Uterus (tissue), 4 donors: ENCODE data around the gene MARVELD1. TPM values are rescaled to one million over a fixed set of nuclear protein-coding genes. Genes with fewer than 3 reads are reported as not detected.

Experiments
- DNase-seq, 2 donors: peaks; one replicate each; pipeline ENCODE4 v3.0.0-alpha.2; 2019 to 2020
- H3K27ac ChIP-seq, 2 donors: fragments of 200-600 bp; sonication (generic); 1 replicate in 1 of 2; 2 replicates in 1 of 2; pipeline ENCODE4 v1.5.1; 2016 to 2018
- H3K27me3 ChIP-seq, 2 donors: fragments of 200-600 bp; sonication (generic); one replicate each; pipeline ENCODE4 v1.5.1; 2018 to 2019; ENCODE audit warnings: control low read depth in 1 of 2
- H3K36me3 ChIP-seq, 2 donors: fragments of 200-600 bp; sonication (generic); one replicate each; pipeline ENCODE4 v1.5.1; 2019; ENCODE audit warnings: control low read depth in 1 of 2
- H3K4me1 ChIP-seq, 2 donors: fragments of 200-600 bp; sonication (generic); one replicate each; pipeline ENCODE4 v1.5.1; 2018 to 2019; ENCODE audit warnings: control low read depth in 1 of 2
- H3K4me3 ChIP-seq, 2 donors: fragments of 200-600 bp; sonication (generic); 1 replicate in 1 of 2; 2 replicates in 1 of 2; pipeline ENCODE4 v1.5.1; 2018 to 2019; ENCODE audit warnings: mild to moderate bottlenecking in 1 of 2
- H3K9me3 ChIP-seq, 2 donors: fragments of 200-600 bp; sonication (generic); one replicate each; pipeline ENCODE4 v1.5.1; 2019; ENCODE audit warnings: control low read depth in 1 of 2
- POLR2A ChIP-seq, 2 donors: fragments of 450-650 bp; IDR thresholded peaks; one replicate each; pipeline ENCODE4 v1.6.1; 2016; ENCODE audit warnings: antibody characterized with exemption in 2 of 2, mild to moderate bottlenecking in 1 of 2, moderate library complexity in 1 of 2
- intact Hi-C: fragments of 100-400 bp; cut with DNase I; formaldehyde crosslinking; loops from one replicate; pipeline ENCODE4 v1.15.1; 2023; ENCODE audit warnings: low total_unique reads
- total RNA-seq, 4 donors: library from RNA; depleted of rRNA in 3 of 4; stranded (reverse); fragments of >200 nt in 3 of 4; gene quantifications; one replicate each; pipeline versions ENCODE4 v1.1.0 to v1.2.4, GENCODE V29; 2014 to 2023
- TF ChIP-seq, protein P1 (sequence below), 4 experiments: fragments of 200-600 bp in 2 of 4; fragments of 450-650 bp in 2 of 4; sonication (generic) in 2 of 4; IDR thresholded peaks; one replicate each; pipeline ENCODE4 v1.5.1; 2016 to 2019; ENCODE audit warnings: antibody characterized with exemption in 4 of 4, mild to moderate bottlenecking in 2 of 4, moderate library complexity in 1 of 4
- donor health status: DM: yes; HTN: yes; CAD: no.

MARVELD1 gene
- total RNA-seq, 4 donors from 2014 or later, result 36.9 to 158 (median 59.4) TPM

DNA sequence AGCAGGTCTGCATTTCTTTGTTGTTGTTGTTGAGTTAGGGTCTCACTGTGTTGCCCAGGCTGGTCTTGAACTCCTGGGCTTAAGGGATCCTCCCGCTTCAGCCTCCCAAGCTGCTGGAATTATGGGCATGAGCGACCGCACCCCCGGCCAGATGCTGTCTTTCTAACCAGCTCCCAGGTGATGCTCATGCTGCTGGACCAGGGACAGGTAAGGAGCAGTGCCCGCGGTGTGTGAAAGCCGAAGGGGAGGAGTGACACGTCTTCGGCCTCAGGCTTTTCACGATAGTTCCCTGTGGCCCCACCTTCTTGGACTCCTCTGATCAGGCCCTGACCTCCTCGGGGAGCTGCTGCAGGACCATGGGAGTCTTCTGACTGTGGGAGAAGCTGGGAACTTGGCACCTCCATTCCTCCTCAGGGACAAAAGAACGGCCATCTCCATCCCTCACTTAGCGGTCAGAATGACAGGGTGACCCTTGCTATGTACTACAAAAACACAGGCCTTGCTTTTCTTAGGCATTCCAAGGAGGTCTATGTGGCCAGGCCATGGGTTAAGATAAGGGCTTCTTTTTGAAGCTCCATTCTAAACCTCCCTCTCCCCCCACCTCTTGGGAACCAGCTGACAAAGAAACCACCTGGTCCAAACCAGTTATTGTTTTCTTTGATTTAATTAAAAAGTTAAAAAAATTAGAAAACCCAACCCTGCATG lies 52.7 kb downstream of the MARVELD1 start:
- H3K27me3 ChIP-seq, result peaks cover 0 to 6% of the 10 kb centered on the region in 2 donors

DNA sequence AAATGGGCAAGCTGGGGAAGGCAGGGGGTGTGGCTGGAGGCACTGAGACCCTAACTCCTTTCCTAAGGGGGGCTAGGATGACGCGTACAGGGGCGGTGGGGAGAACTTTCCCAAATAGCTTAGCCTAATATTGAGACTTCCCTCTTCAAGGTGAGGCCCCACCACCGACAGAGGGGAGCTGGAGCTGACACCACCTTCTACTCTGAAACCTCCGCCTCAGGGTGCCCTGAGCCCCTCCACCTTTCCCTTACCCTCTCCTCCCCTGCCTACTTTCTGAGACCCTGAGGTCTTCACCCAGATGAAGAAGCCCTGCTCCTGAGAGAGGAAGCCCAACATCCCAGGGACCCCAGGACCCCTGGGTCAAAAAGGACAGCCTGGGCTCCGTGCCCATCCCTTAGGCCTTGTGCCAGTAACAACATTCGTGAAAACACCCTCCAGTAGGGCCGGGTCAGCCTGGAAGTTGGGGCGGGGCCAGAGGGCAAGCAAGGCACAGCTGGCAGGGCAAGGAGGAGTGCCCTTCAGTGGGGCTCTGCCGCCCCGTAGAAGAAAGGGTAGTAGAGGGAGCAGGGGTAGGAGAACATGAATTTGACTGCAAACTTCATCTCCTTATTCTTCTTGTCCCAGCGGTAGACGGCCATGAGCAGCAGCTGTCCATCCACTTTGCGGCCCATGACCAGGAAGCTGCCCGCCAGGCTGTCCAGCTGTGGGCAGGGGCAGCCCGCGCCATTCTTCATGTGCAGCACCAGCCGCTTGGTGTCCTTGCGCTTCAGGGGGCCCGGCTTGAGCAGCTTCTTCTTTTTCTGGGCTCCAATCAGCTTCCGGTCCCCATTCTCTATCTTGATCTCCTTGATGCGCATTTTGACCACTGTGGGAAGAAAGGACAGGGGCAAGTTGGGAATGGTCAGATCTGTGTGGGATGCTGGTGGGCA lies 53.7 kb downstream of the MARVELD1 start:
- peaks cover 0 to 6% of the 10 kb centered on the region in 2 donors for H3K27me3 ChIP-seq
- H3K36me3 ChIP-seq, result no peaks in the 10 kb centered on the region
- H3K4me3 ChIP-seq, result no peak overlapping the region
- no peak overlapping the region for H3K27ac ChIP-seq
- no peaks in the 10 kb centered on the region for H3K9me3 ChIP-seq
- no peak for DNase-seq
- intact Hi-C loops, result no loop called here
- TF ChIP-seq POLR2A (IDR thresholded peaks at IDR 0.05), result no peak
- TF ChIP-seq, protein P1, sequence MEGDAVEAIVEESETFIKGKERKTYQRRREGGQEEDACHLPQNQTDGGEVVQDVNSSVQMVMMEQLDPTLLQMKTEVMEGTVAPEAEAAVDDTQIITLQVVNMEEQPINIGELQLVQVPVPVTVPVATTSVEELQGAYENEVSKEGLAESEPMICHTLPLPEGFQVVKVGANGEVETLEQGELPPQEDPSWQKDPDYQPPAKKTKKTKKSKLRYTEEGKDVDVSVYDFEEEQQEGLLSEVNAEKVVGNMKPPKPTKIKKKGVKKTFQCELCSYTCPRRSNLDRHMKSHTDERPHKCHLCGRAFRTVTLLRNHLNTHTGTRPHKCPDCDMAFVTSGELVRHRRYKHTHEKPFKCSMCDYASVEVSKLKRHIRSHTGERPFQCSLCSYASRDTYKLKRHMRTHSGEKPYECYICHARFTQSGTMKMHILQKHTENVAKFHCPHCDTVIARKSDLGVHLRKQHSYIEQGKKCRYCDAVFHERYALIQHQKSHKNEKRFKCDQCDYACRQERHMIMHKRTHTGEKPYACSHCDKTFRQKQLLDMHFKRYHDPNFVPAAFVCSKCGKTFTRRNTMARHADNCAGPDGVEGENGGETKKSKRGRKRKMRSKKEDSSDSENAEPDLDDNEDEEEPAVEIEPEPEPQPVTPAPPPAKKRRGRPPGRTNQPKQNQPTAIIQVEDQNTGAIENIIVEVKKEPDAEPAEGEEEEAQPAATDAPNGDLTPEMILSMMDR (IDR thresholded peaks at IDR 0.05), result no peak
- peaks cover 0 to 3% of the 10 kb centered on the region in 2 donors for H3K4me1 ChIP-seq

More for the DNA sequence above, 52.7 kb downstream of the MARVELD1 start:
- no peaks in the 10 kb centered on the region for H3K4me1 ChIP-seq
- H3K36me3 ChIP-seq, result no peaks in the 10 kb centered on the region
- H3K9me3 ChIP-seq, result no peaks in the 10 kb centered on the region
- no peak overlapping the region for H3K4me3 ChIP-seq
- intact Hi-C loops, result no loop called here
- DNase-seq, result no peak
- TF ChIP-seq, protein P1 (IDR thresholded peaks at IDR 0.05), result no peak
- TF ChIP-seq POLR2A (IDR thresholded peaks at IDR 0.05), result no peak
- no peak overlapping the region for H3K27ac ChIP-seq

Other genes with a start within 250 kb of the MARVELD1 start
- 10 to 100 TPM; 44.6 to 87.7 (median 73.7) TPM for gene MMS19, start 215.3 kb upstream of the MARVELD1 start, total RNA-seq
- gene UBTD1, start 214.8 kb upstream of the MARVELD1 start, total RNA-seq, result 10 to 100 TPM in 1 of 4 donors, 1 to 10 TPM in 2, under 1 TPM in 1; 0.29 to 25.9 (median 6.7) TPM
- gene ANKRD2, start 141.0 kb upstream of the MARVELD1 start, total RNA-seq, result under 1 TPM in 2 of 4 donors, not detected in 2; 0.43 to 0.48 TPM
- 1 to 10 TPM in 2 of 4 donors, under 1 TPM in 2; 0.26 to 2.5 (median 0.97) TPM for gene HOGA1, start 129.3 kb upstream of the MARVELD1 start, total RNA-seq
- gene C10orf62, start 124.0 kb upstream of the MARVELD1 start, total RNA-seq, result not detected
- 10 to 100 TPM in 3 of 4 donors, 1 to 10 TPM in 1; 3.1 to 11.5 (median 10.8) TPM for gene MORN4, start 80.2 kb upstream of the MARVELD1 start, total RNA-seq
- 10 to 100 TPM in 3 of 4 donors, 1 to 10 TPM in 1; 5.6 to 14.7 (median 11.9) TPM for gene PI4K2A, start 73.1 kb upstream of the MARVELD1 start, total RNA-seq
- 10 to 100 TPM in 2 of 4 donors, 1 to 10 TPM in 1, under 1 TPM in 1; 0.51 to 15.1 (median 10.8) TPM for gene AVPI1, start 26.5 kb upstream of the MARVELD1 start, total RNA-seq
- gene ZFYVE27, start 23.4 kb downstream of the MARVELD1 start, total RNA-seq, result 10 to 100 TPM in 3 of 4 donors, 1 to 10 TPM in 1; 2.8 to 32.3 (median 16.7) TPM
- gene SFRP5, start 58.3 kb downstream of the MARVELD1 start, total RNA-seq, result 10 to 100 TPM in 1 of 4 donors, under 1 TPM in 1, not detected in 2; 0.24 to 59.1 TPM
- 1 to 10 TPM in 1 of 4 donors, under 1 TPM in 1, not detected in 2; 0.09 to 3.1 TPM for gene GOLGA7B, start 136.1 kb downstream of the MARVELD1 start, total RNA-seq